GM12878 (cell line): ENCODE data around the gene MAP2K2. TPM values are rescaled to one million over a fixed set of nuclear protein-coding genes. Genes with fewer than 3 reads are reported as not detected.
A peak's percentile ranks its signal among the peaks of the same experiment; 100 is the strongest.

Experiments
- ASH2L ChIP-seq: fragments of 300-600, 200-600 bp; sonication (generic); IDR thresholded peaks from 2 replicates; pipeline ENCODE4 v1.6.1; 2017; ENCODE audit warnings: low read depth, mild to moderate bottlenecking, borderline replicate concordance
- EED ChIP-seq: sonication (generic); IDR thresholded peaks from 2 replicates; pipeline ENCODE4 v1.6.1; 2016; ENCODE audit warnings: antibody characterized with exemption, low read depth
- EP300 ChIP-seq, 2 experiments: fragments of 150-350 bp in 1 of 2; IDR thresholded peaks; 2 replicates each; pipeline ENCODE4 v1.6.1; 2011 to 2012; ENCODE audit warnings: low read depth in 2 of 2, low read length in 2 of 2, borderline replicate concordance in 1 of 2, improper control_type of control experiment in 1 of 2, inconsistent platforms in 1 of 2; ENCODE audit not compliant: control insufficient read depth in 1 of 2
- ETV6 ChIP-seq, 2 experiments: fragments of 450-650 bp in 1 of 2; IDR thresholded peaks in 1 of 2; conservative IDR thresholded peaks in 1 of 2; 2 replicates each; pipeline ENCODE4 v1.6.1; 2014; ENCODE audit warnings: antibody characterized with exemption in 1 of 2, borderline replicate concordance in 1 of 2, low read depth in 1 of 2, mild to moderate bottlenecking in 1 of 2, moderate library complexity in 1 of 2
- FOS ChIP-seq: IDR thresholded peaks from 3 replicates; pipeline ENCODE4 v1.6.1; 2011; ENCODE audit warnings: borderline replicate concordance; ENCODE audit not compliant: insufficient read length; ENCODE audit errors: extremely low read depth
- FOXK2 ChIP-seq: fragments of 450-650 bp; IDR thresholded peaks from 2 replicates; pipeline ENCODE4 v1.6.1; 2017; ENCODE audit warnings: mild to moderate bottlenecking, moderate library complexity
- LARP7 ChIP-seq: fragments of 450-650 bp; IDR thresholded peaks from 2 replicates; pipeline ENCODE4 v1.6.1; 2017; ENCODE audit warnings: mild to moderate bottlenecking
- MTA3 ChIP-seq: IDR thresholded peaks from 2 replicates; pipeline ENCODE4 v1.6.1; 2012; ENCODE audit warnings: low read length, inconsistent platforms, borderline replicate concordance
- NBN ChIP-seq: fragments of 450-650 bp; IDR thresholded peaks from 2 replicates; pipeline ENCODE4 v1.6.1; 2016
- RCOR1 ChIP-seq: conservative IDR thresholded peaks from 2 replicates; pipeline ENCODE4 v1.6.1; 2012; ENCODE audit warnings: low read depth, low read length, improper control_type of control experiment
- SMC3 ChIP-seq: IDR thresholded peaks from 2 replicates; pipeline ENCODE4 v1.6.1; 2011; ENCODE audit warnings: low read length, improper control_type of control experiment, borderline replicate concordance
- SPI1 ChIP-seq: IDR thresholded peaks from 2 replicates; pipeline ENCODE4 v1.6.1; 2011; ENCODE audit warnings: low read depth, mild to moderate bottlenecking, low read length, moderate library complexity, borderline replicate concordance; ENCODE audit not compliant: insufficient read depth
- SRF ChIP-seq, 2 experiments: IDR thresholded peaks; 2 replicates each; pipeline ENCODE4 v1.6.1; 2011; ENCODE audit warnings: low read depth in 2 of 2, low read length in 2 of 2, mild to moderate bottlenecking in 1 of 2, moderate library complexity in 1 of 2
- STAT3 ChIP-seq: IDR thresholded peaks from 2 replicates; pipeline ENCODE4 v1.6.1; 2011; ENCODE audit warnings: low read depth, low read length, improper control_type of control experiment
- SUZ12 ChIP-seq: fragments of 200-600 bp; sonication (generic); IDR thresholded peaks from one replicate; pipeline ENCODE4 v1.6.1; 2018; ENCODE audit warnings: antibody characterized with exemption, mild to moderate bottlenecking; ENCODE audit not compliant: unreplicated experiment
- TCF3 ChIP-seq: IDR thresholded peaks from 2 replicates; pipeline ENCODE4 v1.6.1; 2012; ENCODE audit warnings: low read depth, mild to moderate bottlenecking, low read length, borderline replicate concordance; ENCODE audit not compliant: insufficient read depth
- WRNIP1 ChIP-seq: IDR thresholded peaks from 2 replicates; pipeline ENCODE4 v1.6.1; 2011; ENCODE audit warnings: low read depth, low read length, improper control_type of control experiment, borderline replicate concordance
- ZNF217 ChIP-seq: fragments of 450-650 bp; IDR thresholded peaks from 2 replicates; pipeline ENCODE4 v1.6.1; 2017; ENCODE audit warnings: antibody characterized with exemption, mild to moderate bottlenecking
- ZNF622 ChIP-seq: fragments of 450-650 bp; IDR thresholded peaks from 2 replicates; pipeline ENCODE4 v1.6.1; 2017; ENCODE audit warnings: mild to moderate bottlenecking, inconsistent platforms
- polyA plus RNA-seq, 11 experiments: library from polyadenylated mRNA; depleted of rRNA in 4 of 11; unstranded in 6 of 11; stranded (reverse) in 5 of 11; fragments of >200 nt; fragmentation: Nextera tagmentation in 4 of 11; fragmentation: Illumina TruSeq in 1 of 11; extraction: Ambion mirVana in 4 of 11; extraction: Trizol in 1 of 11; gene quantifications; 1 replicate in 1 of 11; 2 replicates in 10 of 11; pipeline versions ENCODE4 v1.2.1 to v1.2.3, GENCODE V29; 2011 to 2016; ENCODE audit warnings: inconsistent platforms in 2 of 11, missing spikeins in 2 of 11, low read depth in 1 of 11
- total RNA-seq, 4 experiments: library from RNA; depleted of rRNA in 3 of 4; stranded (reverse); fragments of >200 nt in 3 of 4; fragmentation: Illumina TruSeq in 1 of 4; extraction: Trizol in 1 of 4; gene quantifications; 2 replicates each; pipeline versions ENCODE4 v1.2.1 to v1.2.3, GENCODE V29; 2013 to 2021
- TF ChIP-seq, protein P1 (sequence below): fragments of 450-650 bp; IDR thresholded peaks from 2 replicates; pipeline ENCODE4 v1.6.1; 2017; ENCODE audit warnings: mild to moderate bottlenecking, moderate library complexity
- TF ChIP-seq, protein P2 (sequence below): fragments of 450-650 bp; IDR thresholded peaks from 2 replicates; pipeline ENCODE4 v1.6.1; 2016; ENCODE audit warnings: mild to moderate bottlenecking, moderate library complexity, borderline replicate concordance

MAP2K2 gene
- total and polyA plus RNA-seq, 10 of the 15 experiments (the other 5 are each of a cell fraction or from before 2014, with no cell fraction given), result 1.00 to 210 (median 53.5) TPM

DNA sequence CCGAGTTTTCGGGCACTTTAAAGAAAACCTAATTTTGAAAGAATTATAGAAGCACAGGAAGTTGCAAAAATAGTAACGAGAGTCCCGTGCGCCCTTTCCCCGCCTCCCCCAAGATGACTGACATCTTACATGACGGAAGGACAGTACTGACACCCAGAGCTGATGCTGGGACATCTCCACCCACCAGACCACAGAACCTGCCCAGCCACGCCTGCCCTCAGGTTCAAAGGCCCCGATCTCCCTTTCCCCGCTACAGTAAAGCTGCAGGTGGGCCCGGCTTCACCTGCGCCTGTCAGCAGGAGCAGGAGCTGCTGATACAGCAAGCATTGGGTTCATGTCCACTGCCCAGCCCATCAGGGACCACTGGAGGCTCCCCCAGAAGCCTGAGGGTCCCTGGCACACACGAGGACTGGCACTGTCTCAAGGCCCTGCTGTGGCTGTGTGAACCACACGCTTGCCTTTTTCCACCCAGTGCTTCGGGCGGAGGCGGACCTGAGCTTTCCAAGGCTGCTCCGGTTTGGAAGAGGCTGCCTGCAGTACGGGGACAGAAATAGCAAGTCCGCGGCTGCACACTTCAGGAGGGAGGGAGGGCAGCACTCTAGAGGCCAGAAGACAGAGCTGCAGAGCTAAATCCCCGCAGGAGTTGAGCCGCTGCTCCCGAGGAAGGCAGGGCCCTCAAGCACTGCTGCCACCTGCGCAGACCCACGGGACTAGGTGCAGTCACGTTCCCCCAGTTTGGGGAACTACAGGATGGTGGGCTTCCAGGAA lies 8.7 kb downstream of the MAP2K2 start (continued):
- TF ChIP-seq EED (0 out of 2 replicates have a peak, but pooled peaks have one; percentile 2), WRNIP1 (no peak), ZNF622 (no peak), ASH2L (no peak), NBN (0 out of 2 replicates have a peak, but pooled peaks have one; percentile 41), SUZ12 (no peak), LARP7 (no peak), RCOR1 (no peak), EP300 (IDR thresholded peaks at IDR 0.05; ENCODE audit: borderline replicate concordance in 1 of 2, control insufficient read depth in 1 of 2, low read depth in 2 of 2, low read length in 2 of 2) (0 out of 4 replicates have a peak, but pooled peaks of 1 of the 2 experiments have one; percentile 51), SMC3 (no peak), STAT3 (no peak), SRF (IDR thresholded peaks at IDR 0.05; ENCODE audit: low read depth in 2 of 2, low read length in 2 of 2) (peak in 1 of 2 experiments; percentile 67; a peak in 1 of 4 replicates), FOXK2 (no peak), ETV6 (conservative IDR thresholded peaks at IDR 0.05 in 1 of 2, IDR thresholded peaks at IDR 0.05 in 1 of 2; ENCODE audit: borderline replicate concordance in 1 of 2, low read depth in 1 of 2) (no peak), MTA3 (no peak), ZNF217 (no peak), FOS (no peak), SPI1 (no peak), TCF3 (no peak)
- TF ChIP-seq, protein P1, sequence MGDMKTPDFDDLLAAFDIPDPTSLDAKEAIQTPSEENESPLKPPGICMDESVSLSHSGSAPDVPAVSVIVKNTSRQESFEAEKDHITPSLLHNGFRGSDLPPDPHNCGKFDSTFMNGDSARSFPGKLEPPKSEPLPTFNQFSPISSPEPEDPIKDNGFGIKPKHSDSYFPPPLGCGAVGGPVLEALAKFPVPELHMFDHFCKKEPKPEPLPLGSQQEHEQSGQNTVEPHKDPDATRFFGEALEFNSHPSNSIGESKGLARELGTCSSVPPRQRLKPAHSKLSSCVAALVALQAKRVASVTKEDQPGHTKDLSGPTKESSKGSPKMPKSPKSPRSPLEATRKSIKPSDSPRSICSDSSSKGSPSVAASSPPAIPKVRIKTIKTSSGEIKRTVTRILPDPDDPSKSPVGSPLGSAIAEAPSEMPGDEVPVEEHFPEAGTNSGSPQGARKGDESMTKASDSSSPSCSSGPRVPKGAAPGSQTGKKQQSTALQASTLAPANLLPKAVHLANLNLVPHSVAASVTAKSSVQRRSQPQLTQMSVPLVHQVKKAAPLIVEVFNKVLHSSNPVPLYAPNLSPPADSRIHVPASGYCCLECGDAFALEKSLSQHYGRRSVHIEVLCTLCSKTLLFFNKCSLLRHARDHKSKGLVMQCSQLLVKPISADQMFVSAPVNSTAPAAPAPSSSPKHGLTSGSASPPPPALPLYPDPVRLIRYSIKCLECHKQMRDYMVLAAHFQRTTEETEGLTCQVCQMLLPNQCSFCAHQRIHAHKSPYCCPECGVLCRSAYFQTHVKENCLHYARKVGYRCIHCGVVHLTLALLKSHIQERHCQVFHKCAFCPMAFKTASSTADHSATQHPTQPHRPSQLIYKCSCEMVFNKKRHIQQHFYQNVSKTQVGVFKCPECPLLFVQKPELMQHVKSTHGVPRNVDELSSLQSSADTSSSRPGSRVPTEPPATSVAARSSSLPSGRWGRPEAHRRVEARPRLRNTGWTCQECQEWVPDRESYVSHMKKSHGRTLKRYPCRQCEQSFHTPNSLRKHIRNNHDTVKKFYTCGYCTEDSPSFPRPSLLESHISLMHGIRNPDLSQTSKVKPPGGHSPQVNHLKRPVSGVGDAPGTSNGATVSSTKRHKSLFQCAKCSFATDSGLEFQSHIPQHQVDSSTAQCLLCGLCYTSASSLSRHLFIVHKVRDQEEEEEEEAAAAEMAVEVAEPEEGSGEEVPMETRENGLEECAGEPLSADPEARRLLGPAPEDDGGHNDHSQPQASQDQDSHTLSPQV, result no peak
- TF ChIP-seq, protein P2, sequence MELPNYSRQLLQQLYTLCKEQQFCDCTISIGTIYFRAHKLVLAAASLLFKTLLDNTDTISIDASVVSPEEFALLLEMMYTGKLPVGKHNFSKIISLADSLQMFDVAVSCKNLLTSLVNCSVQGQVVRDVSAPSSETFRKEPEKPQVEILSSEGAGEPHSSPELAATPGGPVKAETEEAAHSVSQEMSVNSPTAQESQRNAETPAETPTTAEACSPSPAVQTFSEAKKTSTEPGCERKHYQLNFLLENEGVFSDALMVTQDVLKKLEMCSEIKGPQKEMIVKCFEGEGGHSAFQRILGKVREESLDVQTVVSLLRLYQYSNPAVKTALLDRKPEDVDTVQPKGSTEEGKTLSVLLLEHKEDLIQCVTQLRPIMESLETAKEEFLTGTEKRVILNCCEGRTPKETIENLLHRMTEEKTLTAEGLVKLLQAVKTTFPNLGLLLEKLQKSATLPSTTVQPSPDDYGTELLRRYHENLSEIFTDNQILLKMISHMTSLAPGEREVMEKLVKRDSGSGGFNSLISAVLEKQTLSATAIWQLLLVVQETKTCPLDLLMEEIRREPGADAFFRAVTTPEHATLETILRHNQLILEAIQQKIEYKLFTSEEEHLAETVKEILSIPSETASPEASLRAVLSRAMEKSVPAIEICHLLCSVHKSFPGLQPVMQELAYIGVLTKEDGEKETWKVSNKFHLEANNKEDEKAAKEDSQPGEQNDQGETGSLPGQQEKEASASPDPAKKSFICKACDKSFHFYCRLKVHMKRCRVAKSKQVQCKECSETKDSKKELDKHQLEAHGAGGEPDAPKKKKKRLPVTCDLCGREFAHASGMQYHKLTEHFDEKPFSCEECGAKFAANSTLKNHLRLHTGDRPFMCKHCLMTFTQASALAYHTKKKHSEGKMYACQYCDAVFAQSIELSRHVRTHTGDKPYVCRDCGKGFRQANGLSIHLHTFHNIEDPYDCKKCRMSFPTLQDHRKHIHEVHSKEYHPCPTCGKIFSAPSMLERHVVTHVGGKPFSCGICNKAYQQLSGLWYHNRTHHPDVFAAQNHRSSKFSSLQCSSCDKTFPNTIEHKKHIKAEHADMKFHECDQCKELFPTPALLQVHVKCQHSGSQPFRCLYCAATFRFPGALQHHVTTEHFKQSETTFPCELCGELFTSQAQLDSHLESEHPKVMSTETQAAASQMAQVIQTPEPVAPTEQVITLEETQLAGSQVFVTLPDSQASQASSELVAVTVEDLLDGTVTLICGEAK, result no peak
